BLaER1 treated with 17β-estradiol and CSF1 and Interleukin-3, amounts not matched to agents 10 nM and 100 nM (cell line): ENCODE measurements around the gene HEXB.
A peak's percentile ranks its signal among the peaks of the same experiment; 100 is the strongest.
"Not testable (repeated sequence)": the region's sequence is repeated elsewhere in the genome, so short reads cannot be mapped to it uniquely, and the experiment has no call there.

Source experiments
- H3K27ac ChIP-seq, 11 experiments: shearing (Covaris generic); formaldehyde crosslinking; 2 replicates each; pipeline ENCODE4 v1.8.1; 2022
- H3K27me3 ChIP-seq, 11 experiments: shearing (Covaris generic); formaldehyde crosslinking; 2 replicates each; pipeline ENCODE4 v1.8.1; 2022
- H3K36me3 ChIP-seq, 11 experiments: shearing (Covaris generic); formaldehyde crosslinking; 2 replicates each; pipeline ENCODE4 v1.8.1; 2022
- H3K4me1 ChIP-seq, 10 experiments: shearing (Covaris generic); formaldehyde crosslinking; 2 replicates each; pipeline ENCODE4 v1.8.1; 2022
- H3K4me2 ChIP-seq, 11 experiments: shearing (Covaris generic); formaldehyde crosslinking; 2 replicates each; pipeline ENCODE4 v1.8.1; 2022
- H3K4me3 ChIP-seq, 10 experiments: shearing (Covaris generic); formaldehyde crosslinking; 2 replicates each; pipeline ENCODE4 v1.8.1; 2022
- H3K9ac ChIP-seq, 11 experiments: shearing (Covaris generic); formaldehyde crosslinking; 2 replicates each; pipeline ENCODE4 v1.8.1; 2022
- H3K9me3 ChIP-seq, 11 experiments: shearing (Covaris generic); formaldehyde crosslinking; replicated peaks in 1 of 11; 2 replicates each; pipeline ENCODE4 v1.8.1; 2022
- H4K20me1 ChIP-seq, 11 experiments: shearing (Covaris generic); formaldehyde crosslinking; 2 replicates each; pipeline ENCODE4 v1.8.1; 2022
- Cebpa-rat ChIP-seq, 11 experiments: shearing (Covaris generic); IDR thresholded peaks; 2 replicates each; pipeline ENCODE4 v1.8.1; 2022

The HEXB gene

GRCh38 chr5:74738406-74738805 lies 53.4 kb downstream of the HEXB start:
- no peak overlapping the region for H3K9ac ChIP-seq
- H3K4me2 ChIP-seq = no peak overlapping the region
- H3K4me3 ChIP-seq = no peak overlapping the region
- H4K20me1 ChIP-seq = peaks cover 0 to 9% (median 0%) of the 10 kb centered on the region in 11 experiments; a peak in 1 of 22 replicates
- H3K27ac ChIP-seq = no peak overlapping the region
- H3K9me3 ChIP-seq = no peaks in the 10 kb centered on the region
- TF ChIP-seq Cebpa-rat (IDR thresholded peaks at IDR 0.05) = no peak
- no peaks in the 10 kb centered on the region for H3K4me1 ChIP-seq
- no peaks in the 10 kb centered on the region for H3K27me3 ChIP-seq
- peaks cover 65 to 100% (median 93%) of the 10 kb centered on the region in 11 experiments for H3K36me3 ChIP-seq

GRCh38 chr5:74748742-74749141 lies 63.7 kb downstream of the HEXB start:
- H3K4me1 ChIP-seq, H3K4me3 ChIP-seq, H3K27me3 ChIP-seq, H4K20me1 ChIP-seq, H3K4me2 ChIP-seq, H3K9me3 ChIP-seq, H3K9ac ChIP-seq, H3K27ac ChIP-seq: not testable (repeated sequence)
- peaks cover 80 to 100% (median 90%) of the 10 kb centered on the region in 11 experiments for H3K36me3 ChIP-seq

GRCh38 chr5:74761241-74761640 lies 76.2 kb downstream of the HEXB start:
- Histone ChIP-seq H3K36me3 (peaks cover 46 to 90% (median 73%) of the 10 kb centered on the region in 11 experiments), H3K9ac (peak overlapping the region in 1 of 11 experiments; percentile 31; a peak in 1 of 22 replicates), H3K4me3 (no peak overlapping the region), H3K9me3 (peaks cover 6 to 16% (median 11%) of the 10 kb centered on the region in 11 experiments; a peak in 21 of 22 replicates), H4K20me1 (peaks cover 0 to 23% (median 6%) of the 10 kb centered on the region in 11 experiments; a peak in 9 of 22 replicates), H3K4me1 (peaks cover 12 to 26% (median 17%) of the 10 kb centered on the region in 10 experiments), H3K27me3 (no peaks in the 10 kb centered on the region), H3K4me2 (no peak overlapping the region), H3K27ac (no peak overlapping the region)
- TF ChIP-seq Cebpa-rat (IDR thresholded peaks at IDR 0.05) = no peak

GRCh38 chr5:74762599-74762998 lies 77.6 kb downstream of the HEXB start:
- Histone ChIP-seq H3K4me2 (no peak overlapping the region), H3K27me3 (no peaks in the 10 kb centered on the region), H4K20me1 (peaks cover 0 to 23% (median 7%) of the 10 kb centered on the region in 11 experiments; a peak in 9 of 22 replicates), H3K36me3 (peaks cover 33 to 76% (median 60%) of the 10 kb centered on the region in 11 experiments), H3K9ac (peak overlapping the region in 1 of 11 experiments; percentile 26; a peak in 1 of 22 replicates), H3K4me3 (no peak overlapping the region), H3K4me1 (peaks cover 12 to 26% (median 17%) of the 10 kb centered on the region in 10 experiments), H3K27ac (no peak overlapping the region; a peak in 1 of 22 replicates), H3K9me3 (peaks cover 0 to 2% (median 0%) of the 10 kb centered on the region in 11 experiments; a peak in 3 of 22 replicates)
- no peak for TF ChIP-seq Cebpa-rat (IDR thresholded peaks at IDR 0.05)

GRCh38 chr5:74763504-74763903 lies 78.5 kb downstream of the HEXB start:
- Histone ChIP-seq H3K4me1 (peaks cover 20 to 33% (median 25%) of the 10 kb centered on the region in 10 experiments), H3K9me3 (no peaks in the 10 kb centered on the region), H3K9ac (no peak overlapping the region; a peak in 1 of 22 replicates), H3K4me3 (no peak overlapping the region), H3K27me3 (no peaks in the 10 kb centered on the region), H3K36me3 (peaks cover 24 to 71% (median 52%) of the 10 kb centered on the region in 11 experiments), H4K20me1 (peaks cover 4 to 30% (median 14%) of the 10 kb centered on the region in 11 experiments; a peak in 10 of 22 replicates), H3K4me2 (no peak overlapping the region), H3K27ac (no peak overlapping the region; a peak in 1 of 22 replicates)
- no peak for TF ChIP-seq Cebpa-rat (IDR thresholded peaks at IDR 0.05)

GRCh38 chr5:74765201-74765600 lies 80.2 kb downstream of the HEXB start:
- Histone ChIP-seq H3K27me3 (no peaks in the 10 kb centered on the region), H3K9ac (peak overlapping the region; percentile 84 to 94 (median 87); a peak in 15 of 22 replicates), H3K9me3 (no peaks in the 10 kb centered on the region), H3K4me1 (peaks cover 21 to 33% (median 26%) of the 10 kb centered on the region in 10 experiments), H3K4me3 (peak overlapping the region in 1 of 10 experiments; percentile 88; a peak in 3 of 20 replicates), H3K36me3 (peaks cover 30 to 71% (median 52%) of the 10 kb centered on the region in 11 experiments), H3K4me2 (peak overlapping the region; percentile 79 to 95 (median 89); a peak in 21 of 22 replicates), H3K27ac (0 out of 22 replicates have a peak overlapping the region, but pooled peaks of 1 of the 11 experiments have one; percentile 27), H4K20me1 (peaks cover 0 to 33% (median 14%) of the 10 kb centered on the region in 11 experiments; a peak in 10 of 22 replicates)
- TF ChIP-seq Cebpa-rat (IDR thresholded peaks at IDR 0.05) = no peak

- TF ChIP-seq Cebpa-rat (IDR thresholded peaks at IDR 0.05) = no peak
- H3K9ac ChIP-seq = peak overlapping the region; percentile 84 to 94 (median 87)
- H3K36me3 ChIP-seq = peaks cover 32 to 71% (median 52%) of the 10 kb centered on the region in 11 experiments
- H3K4me3 ChIP-seq = peak overlapping the region; percentile 67 to 98 (median 88)
- H3K4me1 ChIP-seq = peaks cover 21 to 33% (median 26%) of the 10 kb centered on the region in 10 experiments
- H3K27ac ChIP-seq = peak overlapping the region in 8 of 11 experiments; percentile 41 to 92 (median 82); a peak in 15 of 22 replicates
- peaks cover 0 to 33% (median 14%) of the 10 kb centered on the region in 11 experiments; a peak in 9 of 22 replicates for H4K20me1 ChIP-seq
- H3K27me3 ChIP-seq = no peaks in the 10 kb centered on the region
- H3K4me2 ChIP-seq = peak overlapping the region; percentile 79 to 95 (median 89)
- H3K9me3 ChIP-seq = no peaks in the 10 kb centered on the region
Measured at GRCh38 chr5:74765929-74766328, 80.9 kb downstream of the HEXB start.

- no peak for TF ChIP-seq Cebpa-rat (IDR thresholded peaks at IDR 0.05)
- H3K27me3 ChIP-seq = no peaks in the 10 kb centered on the region
- peaks cover 0 to 34% (median 14%) of the 10 kb centered on the region in 11 experiments; a peak in 9 of 22 replicates for H4K20me1 ChIP-seq
- peaks cover 37 to 71% (median 52%) of the 10 kb centered on the region in 11 experiments for H3K36me3 ChIP-seq
- no peaks in the 10 kb centered on the region for H3K9me3 ChIP-seq
- peak overlapping the region; percentile 67 to 98 (median 88) for H3K4me3 ChIP-seq
- peak overlapping the region; percentile 79 to 95 (median 89) for H3K4me2 ChIP-seq
- H3K4me1 ChIP-seq = peaks cover 21 to 33% (median 26%) of the 10 kb centered on the region in 10 experiments
- peak overlapping the region; percentile 84 to 94 (median 87) for H3K9ac ChIP-seq
- peak overlapping the region in 10 of 11 experiments; percentile 76 to 93 (median 84); a peak in 21 of 22 replicates for H3K27ac ChIP-seq
Measured at GRCh38 chr5:74766418-74766848, 81.4 kb downstream of the HEXB start.

- H3K27me3 ChIP-seq = no peaks in the 10 kb centered on the region
- peak within 1 kb of the TSS; percentile 62 to 93 (median 83); a peak in 21 of 22 replicates for H3K27ac ChIP-seq
- peaks cover 0 to 40% (median 14%) of the 10 kb centered on the region in 11 experiments; a peak in 9 of 22 replicates for H4K20me1 ChIP-seq
- peaks cover 42 to 71% (median 52%) of the 10 kb centered on the region in 11 experiments for H3K36me3 ChIP-seq
- no peaks in the 10 kb centered on the region for H3K9me3 ChIP-seq
- no peak for TF ChIP-seq Cebpa-rat (IDR thresholded peaks at IDR 0.05)
- H3K9ac ChIP-seq = peak within 1 kb of the TSS; percentile 84 to 94 (median 87)
- peaks cover 21 to 33% (median 26%) of the 10 kb centered on the region in 10 experiments for H3K4me1 ChIP-seq
- H3K4me3 ChIP-seq = peak within 1 kb of the TSS; percentile 67 to 98 (median 88)
- H3K4me2 ChIP-seq = peak within 1 kb of the TSS; percentile 82 to 95 (median 91)
Measured at GRCh38 chr5:74766849-74767578, 82.0 kb downstream of the HEXB start, which contains the start of the genes GFM2 and NSA2. GFM2 (minus strand) TSS chr5:74767117; CDS start chr5:74763742, 3,375 bp downstream. NSA2 (plus strand) TSS chr5:74767249; CDS start chr5:74767361, 112 bp downstream.
